Activated T-helper 1 cell treated with anti-CD3 and anti-CD28 coated beads, Interleukin-2, amount 50 U/mL, for 16 hours (primary cell): ENCODE measurements around the gene CLMP.
"Not testable (repeated sequence)": the region's sequence is repeated elsewhere in the genome, so short reads cannot be mapped to it uniquely, and the experiment has no call there.

Experiments
- DNase-seq, 2 donors: peaks; one replicate each; pipeline ENCODE4 v3.0.0-alpha.2; 2020; ENCODE audit warnings: low read depth in 1 of 2, low spot score in 1 of 2

CLMP gene

DNA sequence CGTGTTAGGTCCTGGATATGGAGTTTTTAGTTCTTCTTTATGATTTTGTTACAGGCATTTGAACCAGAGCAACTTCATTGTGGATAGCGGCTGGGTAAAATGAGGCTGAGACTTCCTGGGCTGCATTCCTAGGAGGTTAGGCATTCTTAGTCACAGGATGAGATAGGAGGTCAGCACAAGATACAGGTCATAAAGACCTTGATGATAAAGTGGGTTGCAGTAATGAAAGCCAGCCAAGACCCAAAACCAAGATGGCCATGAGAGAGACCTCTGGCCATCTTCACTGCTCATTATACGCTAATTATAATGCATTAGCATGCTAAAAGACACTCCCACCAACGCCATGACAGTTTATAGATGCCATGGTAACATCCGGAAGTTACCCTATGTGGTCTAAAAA is 23.4 kb upstream of the CLMP start:
- no peak for DNase-seq

DNA sequence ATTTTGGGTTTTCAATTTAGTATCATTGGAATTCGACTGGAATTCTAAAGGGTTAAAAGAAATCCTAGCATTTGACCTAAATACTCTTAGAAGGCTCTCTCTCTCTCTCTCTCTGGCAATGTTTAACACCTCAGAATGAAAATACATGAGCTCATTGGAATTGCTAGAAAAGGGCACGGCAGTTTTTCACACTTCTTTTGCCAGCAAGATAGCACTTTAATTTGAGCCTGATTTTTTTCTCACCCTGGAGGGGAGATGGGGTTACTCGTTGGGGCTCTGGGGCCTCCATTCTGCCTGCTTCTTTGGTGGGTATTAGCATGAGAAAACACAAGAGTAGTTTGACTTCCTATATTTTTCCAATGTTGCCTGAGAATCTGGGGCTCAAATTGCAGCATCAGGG is 22.8 kb upstream of the CLMP start:
- no peak for DNase-seq

DNA sequence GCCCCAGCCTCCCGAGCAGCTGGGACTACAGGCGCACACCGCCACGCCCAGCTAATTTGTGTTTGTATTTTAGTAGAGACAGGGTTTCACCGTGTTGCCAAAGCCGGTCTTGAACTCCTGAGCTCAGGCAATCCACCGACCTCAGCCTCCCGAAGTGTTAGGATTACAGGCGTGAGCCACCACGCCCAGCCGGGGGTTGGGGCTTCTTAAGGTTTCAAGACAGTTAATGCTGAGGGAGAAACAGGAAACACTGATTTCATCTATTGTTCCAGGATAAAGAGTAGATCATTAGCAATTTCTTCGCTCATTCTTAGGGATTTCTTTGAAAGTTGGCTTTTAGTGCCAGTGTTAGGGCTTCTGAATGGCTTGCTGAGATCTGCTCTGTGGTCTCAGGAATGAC is 21.2 kb upstream of the CLMP start:
- DNase-seq, result no peak

DNA sequence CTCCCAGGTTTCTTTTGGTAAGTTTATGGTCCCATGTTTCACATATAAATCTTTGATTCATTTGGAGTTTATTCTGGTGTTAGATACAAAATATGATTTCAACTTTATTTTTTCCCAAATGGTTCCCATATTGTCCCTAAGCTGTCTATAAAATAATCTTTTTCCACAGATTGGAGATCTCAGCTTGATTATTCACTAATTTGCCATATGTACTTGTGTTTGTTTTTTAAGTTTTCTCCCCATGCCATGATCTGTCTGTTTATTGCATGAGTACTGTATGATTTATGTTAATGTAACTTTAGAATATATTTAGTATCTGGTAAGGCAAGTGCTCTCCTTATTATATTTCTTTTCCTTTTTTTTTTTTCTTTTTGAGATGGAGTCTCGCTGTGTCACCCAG is 19.9 kb upstream of the CLMP start:
- no peak for DNase-seq

DNA sequence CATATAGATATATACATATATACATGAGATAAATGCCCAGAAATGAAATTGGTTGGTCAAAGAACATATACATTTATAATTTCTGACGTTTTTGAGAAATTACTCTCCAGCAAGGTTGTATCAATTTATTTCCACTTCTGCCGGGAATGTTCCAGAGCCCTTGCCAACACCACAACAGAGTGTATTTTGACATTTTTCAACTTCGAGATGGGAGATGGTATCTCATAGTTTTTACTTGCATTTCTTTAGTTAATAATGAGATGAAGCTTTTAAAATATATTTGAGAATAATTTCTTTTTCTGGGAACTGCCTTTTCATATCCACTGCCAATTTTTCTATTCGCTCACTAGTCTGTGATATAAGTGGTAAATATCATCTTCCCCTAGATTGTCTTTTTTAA is 19.3 kb upstream of the CLMP start:
- no peak for DNase-seq

DNA sequence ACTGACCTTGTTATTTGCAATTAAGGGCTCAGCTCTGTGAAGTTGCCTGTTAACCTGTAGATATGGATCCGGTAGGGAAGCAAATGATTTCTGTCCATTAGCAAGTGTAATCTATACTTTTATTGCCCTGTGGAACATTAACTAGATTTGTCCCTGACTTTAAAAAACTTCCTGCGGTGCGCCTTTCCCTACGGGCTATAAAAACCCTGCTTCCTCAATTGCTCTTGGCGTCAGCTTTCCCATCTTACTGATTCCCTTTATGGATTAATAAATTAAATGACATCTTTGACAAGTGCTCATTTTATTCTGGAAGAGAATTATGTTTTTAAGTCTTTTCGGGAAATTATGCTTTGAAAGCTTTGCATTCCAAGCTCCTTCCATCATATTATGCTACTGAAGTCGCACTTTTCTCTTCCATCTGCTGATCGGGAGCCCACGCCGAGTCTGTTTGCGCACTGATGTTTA is 18.3 kb upstream of the CLMP start:
- no peak for DNase-seq

DNA sequence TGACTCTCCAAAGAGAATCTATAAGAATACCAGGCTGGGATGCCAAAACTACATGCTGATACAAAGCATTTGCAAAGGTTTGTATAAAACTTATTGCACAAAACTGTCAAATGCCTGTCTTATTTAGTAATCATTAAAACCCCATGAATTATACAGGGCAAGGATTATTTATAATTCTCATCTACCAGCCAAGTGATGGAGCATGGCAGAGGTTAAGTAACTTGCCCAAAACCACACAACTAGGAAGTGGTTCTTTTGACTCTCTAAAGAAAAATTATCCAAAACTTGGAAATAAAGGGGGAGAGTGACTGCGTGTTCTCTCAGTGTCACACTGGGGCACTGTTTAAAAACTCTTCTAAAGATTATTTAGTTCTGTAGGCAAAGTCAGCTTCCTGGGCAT is 17.4 kb upstream of the CLMP start:
- DNase-seq, result no peak

DNA sequence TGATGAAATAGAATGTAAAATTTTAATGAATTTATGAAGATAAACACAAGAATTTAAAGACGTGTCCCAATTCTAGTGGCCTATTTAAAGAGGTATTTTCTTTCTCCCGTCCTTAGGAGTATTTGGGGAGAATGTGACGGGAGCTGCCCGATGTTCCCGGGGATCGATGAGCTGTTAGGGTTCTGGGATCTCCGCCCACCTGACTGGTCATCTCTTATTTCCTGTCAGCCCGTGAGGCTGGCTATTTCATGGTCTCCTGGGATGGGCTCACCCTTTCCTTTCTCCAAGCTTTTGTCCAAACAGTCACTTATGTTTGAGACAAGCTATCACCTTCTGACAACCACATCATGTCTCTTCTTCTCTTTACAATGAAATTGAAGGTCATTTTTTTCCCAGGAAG is 16.9 kb upstream of the CLMP start:
- no peak for DNase-seq

DNA sequence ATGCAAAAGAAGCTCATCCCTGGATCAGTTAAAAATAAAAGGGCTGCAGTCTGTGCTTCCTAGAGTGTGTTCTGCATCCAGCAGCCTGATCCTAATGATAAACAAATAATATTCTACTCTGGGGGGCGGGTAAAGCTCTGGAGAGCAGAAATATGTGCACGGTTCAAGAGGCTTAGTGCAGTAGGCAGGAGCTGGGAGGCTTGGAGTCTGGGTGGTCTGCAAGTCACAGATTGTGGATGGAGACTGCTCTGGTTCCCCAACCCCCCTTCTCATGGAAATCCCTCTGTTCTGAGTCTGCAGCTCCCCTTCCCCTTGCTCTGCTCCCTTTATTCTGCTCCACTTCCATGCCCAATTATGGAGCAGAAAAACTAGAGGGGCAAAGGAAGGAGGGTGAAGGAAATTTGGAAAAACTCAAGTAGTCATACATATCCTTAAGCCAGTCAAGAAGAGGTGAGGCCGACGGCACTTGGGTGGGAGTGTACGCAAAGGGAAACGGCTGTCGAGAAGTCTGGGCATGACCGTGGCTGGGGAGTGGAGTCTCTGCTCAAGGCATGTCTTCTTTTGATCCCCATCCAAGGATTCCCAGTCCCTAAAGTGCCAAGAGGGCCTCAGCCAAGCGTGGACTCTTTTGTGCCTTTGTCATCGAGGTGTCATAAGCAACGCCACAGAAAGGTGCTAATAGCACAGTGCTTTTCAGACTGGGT is 16.3 kb upstream of the CLMP start:
- no peak for DNase-seq

DNA sequence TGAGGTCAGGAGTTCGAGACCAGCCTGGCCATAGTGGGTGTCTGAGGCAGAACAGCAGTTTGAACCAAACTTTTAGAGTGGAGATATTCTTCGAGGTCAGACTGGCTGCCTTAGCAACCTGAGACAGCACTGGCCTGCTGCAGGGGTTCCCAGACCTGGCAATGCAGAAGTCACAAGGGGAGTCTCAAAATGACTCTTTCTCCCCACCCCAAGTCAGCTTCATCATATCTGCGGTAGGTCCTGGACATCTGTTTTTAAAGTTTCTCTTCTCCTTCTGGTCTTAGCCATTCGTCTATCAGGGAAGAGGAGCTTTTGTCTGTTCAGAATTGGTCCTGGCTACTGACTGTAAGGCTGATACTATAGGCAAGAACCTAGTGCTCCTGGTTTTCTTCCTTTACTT is 14.5 kb upstream of the CLMP start:
- no peak for DNase-seq

DNA sequence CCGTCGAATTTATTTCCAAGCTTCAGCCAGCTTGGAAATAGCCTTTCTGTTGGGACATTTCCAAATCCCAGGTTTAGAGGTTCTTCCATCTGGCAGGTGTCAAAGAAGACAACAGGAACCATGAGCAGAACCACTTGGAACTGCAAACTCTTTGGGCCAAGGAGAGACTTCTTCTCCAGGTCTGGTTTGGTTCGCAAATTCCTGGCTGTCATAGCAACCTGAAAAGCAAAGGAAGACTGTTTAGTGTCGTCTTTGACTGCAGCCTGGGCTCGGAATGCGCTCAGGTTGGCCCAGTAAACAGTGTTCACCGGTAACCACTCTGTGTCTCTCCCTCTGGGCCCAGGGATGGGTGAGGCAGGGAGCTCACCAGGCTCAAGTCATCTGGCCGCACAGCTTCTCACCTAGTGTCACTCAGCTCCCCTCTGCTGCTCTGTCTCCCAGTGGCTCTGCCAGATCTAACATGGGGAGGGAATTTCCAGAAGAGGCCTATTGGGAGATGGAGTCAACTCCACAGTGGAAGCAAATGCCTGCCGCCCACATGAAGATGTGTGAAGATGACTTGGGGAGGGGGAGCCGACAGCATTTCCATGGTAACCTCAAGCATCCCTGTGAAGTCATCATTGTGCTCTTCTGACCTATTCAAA is 11.9 kb upstream of the CLMP start:
- DNase-seq, result no peak

DNA sequence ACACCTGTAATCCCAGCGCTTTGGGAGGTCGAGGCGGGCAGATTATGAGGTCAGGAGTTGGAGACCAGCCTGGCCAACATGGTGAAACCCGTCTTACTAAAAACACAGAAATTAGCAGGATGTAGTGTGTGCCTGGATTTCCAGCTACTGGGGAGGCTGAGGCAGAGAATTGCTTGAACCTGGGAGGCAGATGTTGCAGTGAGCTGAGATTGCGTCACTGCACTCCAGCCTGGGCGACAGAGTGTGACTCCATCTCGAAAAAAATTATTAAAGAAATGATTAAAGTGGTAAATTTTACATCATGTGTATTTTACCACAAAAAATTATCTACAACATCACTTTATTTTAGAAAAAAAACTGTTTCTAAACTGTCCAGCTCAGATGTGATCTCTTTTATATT is 11.0 kb upstream of the CLMP start:
- DNase-seq, result not testable (repeated sequence)

DNA sequence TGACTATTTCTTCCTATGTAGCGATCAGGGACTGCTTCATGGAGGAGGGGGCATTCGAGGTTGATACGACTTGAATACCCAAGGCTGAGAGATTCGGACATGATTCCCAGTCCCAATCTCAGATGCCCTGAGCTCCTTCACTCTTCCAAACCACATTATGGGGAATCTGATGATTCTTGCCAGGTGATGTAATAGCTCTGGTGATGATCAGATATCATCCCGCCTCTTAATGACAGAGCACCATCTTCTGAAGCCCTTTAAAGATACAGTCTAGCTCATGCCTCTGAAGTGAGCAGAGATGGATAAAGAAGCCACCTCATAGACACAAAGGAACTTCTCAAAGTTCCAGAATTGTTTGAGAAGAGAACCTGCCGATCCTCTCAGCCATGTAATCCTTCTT is 8.9 kb upstream of the CLMP start:
- no peak for DNase-seq

DNA sequence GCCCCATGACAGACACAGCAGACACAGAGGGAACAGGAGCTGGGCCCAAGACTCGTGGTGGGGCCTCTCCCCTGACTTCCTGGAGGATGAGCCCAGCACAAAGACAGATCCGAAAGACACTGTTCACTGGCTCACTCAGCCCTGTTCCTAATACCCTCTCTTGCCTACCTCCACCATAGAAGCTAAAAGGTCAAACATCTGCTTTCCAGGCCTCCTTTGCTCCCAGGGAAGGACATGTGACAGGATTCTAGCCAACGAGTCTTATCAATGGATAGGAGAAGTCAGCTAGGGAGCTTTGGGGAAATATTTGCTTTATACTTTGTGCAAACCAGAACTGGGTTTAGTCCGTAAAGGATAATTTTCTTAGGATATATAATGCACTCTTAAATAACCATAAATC is 8.4 kb upstream of the CLMP start:
- no peak for DNase-seq

DNA sequence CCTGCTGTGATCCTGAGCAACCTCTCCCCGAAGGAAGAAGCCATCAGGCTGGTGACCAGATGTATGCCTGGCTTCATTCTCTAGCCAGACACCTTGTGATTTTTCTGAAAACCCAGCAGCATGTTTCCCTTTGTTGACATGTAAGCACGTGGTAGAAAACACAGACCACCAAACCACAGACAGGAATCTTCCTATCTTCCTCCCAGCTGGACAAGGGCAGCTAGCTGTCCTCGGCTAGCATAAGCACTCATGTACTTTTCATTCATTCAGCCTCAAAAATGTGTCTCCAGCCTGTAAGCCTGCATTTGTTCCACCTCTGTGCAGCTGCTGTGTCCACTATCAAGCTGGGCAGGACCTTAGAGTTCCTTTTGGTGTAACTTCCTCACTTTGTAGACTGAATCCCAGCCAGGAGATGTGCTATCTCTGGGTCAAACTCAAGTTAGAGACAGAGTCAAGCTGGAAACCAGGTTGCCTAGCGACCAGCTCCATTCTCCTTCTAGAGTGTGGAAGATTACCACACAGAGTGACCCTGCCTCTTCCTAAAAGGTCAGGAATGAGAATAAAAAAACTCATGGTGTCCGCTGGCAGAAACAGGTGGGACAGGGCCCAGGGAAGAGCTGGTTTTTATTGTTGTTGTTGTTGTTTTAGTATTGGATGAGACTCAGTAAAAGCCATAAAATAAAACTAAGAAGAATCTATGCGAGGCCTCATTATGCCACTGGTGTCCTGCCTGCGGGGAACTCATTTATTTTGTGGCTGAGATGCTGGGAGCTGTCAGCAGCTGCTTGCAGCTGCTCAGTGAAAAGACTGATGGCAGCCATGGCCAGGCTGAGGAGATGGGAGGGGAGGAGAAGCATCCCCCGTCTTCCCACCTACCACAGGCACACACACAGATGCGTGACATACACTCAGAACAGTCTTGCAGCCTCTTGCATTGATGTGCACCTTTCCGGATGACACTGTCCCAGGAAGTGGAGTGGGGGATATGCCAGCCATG is 7.4 kb upstream of the CLMP start:
- DNase-seq, result no peak

DNA sequence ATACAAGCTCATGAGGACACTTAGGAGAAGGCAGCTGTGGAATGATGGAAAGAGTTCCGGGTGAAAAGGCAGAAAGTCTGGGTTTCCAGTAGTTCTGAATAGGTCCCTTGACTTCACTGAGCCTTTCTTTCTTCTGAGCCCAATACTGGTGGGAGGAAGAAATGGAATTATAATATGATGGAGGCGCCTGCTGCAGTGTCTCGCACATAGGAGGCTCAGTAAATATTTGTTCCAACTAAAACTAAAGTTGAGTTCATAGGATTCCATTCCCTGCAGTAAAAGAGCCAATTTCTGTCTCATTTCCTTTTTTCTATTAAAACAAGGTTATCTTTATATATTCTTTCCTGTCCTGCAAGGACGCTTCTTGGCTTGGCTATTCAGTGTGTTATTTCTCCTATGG is 5.2 kb upstream of the CLMP start:
- DNase-seq, result no peak

DNA sequence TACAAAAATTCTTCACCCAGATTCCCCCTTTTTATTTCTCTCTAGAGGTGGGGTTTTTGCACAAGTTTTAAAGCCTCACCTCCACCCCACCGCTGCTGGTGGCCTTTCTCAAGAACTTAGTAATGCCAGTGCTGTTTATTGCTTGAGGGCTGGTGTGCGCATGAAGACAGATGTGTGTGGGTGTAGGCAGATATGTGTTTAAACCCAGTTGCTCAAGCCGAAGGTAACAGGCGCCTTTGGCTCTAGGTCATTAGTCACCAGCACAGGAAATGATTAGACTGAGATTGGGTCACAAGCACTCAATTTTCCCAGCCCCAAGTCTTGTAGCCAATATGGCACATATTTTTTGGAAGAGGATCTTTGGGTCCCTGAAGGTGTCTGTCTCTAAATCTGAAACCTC is 2.7 kb upstream of the CLMP start:
- DNase-seq, result no peak

DNA sequence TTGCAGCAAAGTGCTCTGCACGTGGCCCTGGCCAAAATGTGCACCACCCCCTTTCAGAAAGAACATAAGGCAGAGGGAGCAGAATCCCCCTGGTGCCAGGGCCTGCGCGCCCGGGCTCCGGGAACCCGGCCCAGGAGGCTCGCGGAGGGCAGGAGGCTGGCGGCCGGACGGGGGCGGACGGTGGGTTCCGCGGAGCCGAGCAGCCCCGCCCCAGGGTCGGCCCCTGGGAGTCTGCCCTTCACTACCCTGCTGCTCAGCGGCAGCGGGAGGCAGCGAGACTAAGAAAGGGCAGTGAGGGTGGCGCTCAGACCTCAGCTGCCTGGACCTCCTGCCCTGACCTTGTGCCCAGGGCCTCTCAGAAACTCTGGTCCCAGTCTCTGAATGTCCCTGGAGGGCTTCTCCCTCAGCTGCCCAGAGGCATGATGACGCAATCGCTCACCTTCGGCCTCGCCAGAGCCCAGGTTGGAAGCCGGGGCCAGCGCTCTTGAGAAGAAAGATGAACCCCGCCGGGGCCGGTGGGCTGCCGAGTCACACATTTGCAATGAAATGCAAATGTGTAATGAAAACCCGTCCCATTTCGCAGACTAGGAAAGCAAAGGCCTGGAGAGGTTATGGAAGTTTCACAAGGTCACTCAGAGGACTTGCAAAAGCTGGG is 1.1 kb upstream of the CLMP start:
- DNase-seq, result no peak

DNA sequence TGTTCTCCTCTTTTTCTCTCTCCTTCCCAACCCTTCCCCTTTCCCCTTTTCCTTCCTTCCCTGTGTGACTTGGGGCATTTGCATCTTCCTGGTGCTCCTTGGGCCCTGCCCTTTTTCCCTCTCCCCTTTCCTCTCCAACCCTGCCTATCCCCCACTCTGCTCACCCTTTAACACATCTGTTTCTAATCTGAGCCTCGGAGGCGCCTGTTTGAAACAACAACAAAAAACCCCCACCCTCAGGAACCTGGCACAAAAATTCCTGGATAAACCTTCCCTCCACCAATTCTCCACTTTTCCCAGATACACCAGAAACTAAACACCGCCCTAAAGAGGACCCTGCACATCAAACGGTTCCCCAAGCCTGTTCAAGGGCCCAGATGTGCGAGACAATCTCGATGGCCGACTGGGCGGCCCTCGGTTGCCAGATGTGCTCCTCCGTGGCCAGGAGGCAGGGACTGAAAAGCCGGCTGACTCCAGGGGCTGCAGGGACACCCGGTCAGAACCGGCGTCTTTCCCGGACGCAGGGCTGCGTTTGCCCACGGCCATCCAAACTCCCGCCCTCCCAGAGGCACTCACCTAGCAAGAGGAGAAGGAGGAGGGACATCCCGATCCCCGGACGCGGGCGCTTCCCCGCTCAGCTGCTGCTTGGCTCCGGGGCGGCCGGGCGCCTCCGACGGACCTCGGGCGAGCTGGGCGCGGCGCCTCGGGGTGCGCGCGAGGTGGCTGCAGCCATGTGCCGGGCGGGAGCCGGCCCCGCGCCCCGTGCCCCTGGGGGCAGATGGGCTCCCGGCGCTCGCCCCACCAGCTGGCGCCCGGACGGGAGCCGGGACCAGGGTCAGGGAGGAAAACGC is 486 bp downstream of the CLMP start:
- no peak for DNase-seq

DNA sequence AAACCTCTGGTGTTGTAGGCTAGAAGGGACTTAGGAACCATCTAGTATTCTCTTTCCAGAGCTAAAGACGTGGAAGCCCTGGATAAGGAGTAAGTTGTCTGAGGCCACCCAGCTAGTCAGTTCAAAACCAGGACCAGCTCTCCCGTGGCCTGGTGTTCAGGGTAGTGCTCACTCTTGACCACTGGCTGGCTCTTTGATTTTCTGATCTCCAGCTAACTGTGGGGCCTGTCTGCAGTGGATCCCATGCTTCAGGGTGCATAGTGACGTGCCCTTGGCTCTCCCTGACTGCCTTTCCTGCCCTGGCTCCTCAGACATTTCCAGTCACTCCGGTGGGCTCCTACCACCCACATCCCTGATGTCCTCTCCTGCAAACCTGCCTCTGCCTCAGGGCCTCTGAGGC is 1.3 kb downstream of the CLMP start:
- DNase-seq, result no peak

DNA sequence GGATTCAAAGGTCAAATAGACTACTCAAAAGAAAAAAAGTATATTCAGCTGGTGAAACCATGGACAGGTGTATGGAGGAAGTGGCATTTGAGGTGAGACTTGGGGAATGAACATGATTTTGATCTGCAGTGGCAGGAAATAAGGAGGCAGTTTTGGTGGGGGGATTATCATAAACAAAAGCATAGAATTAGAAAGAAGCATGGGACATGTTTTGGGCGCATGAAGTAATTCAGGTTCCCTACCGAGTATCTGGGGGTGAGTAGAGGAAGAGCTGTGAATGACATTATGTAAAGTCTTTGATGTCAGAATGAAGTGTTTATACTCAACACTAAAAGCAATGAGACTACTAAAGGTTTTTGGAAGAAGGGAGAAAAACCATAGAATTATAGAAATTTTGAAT is 3.1 kb downstream of the CLMP start:
- DNase-seq, result no peak
